Right forelimb (tissue), 1 donor: ENCODE results near the gene PSG2.
"Not testable (repeated sequence)": the region's sequence is repeated elsewhere in the genome, so short reads cannot be mapped to it uniquely, and the experiment has no call there.

ENCODE experiments used
- DNase-seq: peaks from one replicate; pipeline ENCODE4 v3.0.0-alpha.2; 2018

PSG2 gene

GRCh38 chr19:43062418-43062817 is 20.1 kb downstream of the PSG2 start:
- DNase-seq: not testable (repeated sequence)

GRCh38 chr19:43061326-43061725 is 21.2 kb downstream of the PSG2 start:
- DNase-seq: not testable (repeated sequence)

GRCh38 chr19:43060254-43060653 is 22.2 kb downstream of the PSG2 start:
- not testable (repeated sequence) for DNase-seq

GRCh38 chr19:43059482-43059881 is 23.0 kb downstream of the PSG2 start:
- not testable (repeated sequence) for DNase-seq

DNA sequence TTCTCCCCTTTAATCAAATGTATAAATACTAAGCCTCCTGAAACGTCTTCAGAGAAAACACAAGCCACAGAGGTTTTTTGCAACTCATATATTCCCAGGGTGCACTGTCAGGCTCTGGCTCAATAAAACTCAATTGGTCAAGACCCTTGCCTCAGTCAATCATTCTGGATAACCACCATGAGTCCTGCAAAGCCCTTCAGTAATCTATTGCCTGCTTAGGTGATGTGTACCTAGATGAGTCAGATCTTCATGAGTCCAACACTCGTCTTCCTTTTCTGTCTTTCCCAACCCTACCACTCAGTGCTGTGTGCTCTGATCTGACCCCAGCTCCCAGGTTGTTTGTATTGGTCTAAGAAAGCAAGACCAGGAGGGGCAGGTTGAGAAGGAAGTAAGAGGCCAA is 24.1 kb downstream of the PSG2 start:
- not testable (repeated sequence) for DNase-seq

DNA sequence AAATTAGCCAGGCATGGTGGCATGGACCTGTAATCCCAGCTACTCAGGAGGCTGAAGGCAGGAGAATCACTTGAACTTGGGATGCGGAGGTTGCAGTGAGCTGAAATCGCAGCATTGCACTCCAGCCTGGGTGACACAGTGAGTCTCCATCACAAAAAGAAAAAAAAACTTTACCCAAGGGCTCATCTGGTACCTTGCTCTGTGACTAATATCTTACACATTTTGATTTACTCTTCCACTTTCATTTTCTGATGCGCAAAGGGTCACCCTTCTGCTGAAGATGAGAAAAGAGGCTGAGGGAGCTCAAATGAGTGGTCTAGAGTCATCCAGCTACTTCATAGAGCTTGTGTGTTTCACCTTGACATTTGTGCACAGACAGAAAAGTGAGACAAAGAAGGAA is 34.5 kb downstream of the PSG2 start:
- not testable (repeated sequence) for DNase-seq

DNA sequence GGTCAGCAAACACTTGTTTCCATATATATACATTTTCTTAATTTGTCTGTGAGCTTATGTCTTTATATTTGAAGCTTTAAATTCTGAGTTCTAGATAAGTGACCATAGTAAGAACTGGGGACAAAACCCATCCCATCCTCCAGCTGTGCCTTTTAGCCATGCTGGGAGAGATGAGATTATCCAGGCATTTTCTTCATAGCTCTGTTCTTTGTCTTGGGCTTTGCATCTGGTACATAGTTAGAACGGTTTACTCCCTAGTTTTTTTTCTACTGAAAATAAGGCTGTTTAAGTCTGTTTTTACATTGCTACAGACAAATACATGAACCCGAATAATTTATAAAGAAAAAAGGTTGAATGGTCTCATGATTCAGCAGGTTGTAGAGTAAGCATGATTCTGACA is 35.9 kb downstream of the PSG2 start:
- DNase-seq: not testable (repeated sequence)

DNA sequence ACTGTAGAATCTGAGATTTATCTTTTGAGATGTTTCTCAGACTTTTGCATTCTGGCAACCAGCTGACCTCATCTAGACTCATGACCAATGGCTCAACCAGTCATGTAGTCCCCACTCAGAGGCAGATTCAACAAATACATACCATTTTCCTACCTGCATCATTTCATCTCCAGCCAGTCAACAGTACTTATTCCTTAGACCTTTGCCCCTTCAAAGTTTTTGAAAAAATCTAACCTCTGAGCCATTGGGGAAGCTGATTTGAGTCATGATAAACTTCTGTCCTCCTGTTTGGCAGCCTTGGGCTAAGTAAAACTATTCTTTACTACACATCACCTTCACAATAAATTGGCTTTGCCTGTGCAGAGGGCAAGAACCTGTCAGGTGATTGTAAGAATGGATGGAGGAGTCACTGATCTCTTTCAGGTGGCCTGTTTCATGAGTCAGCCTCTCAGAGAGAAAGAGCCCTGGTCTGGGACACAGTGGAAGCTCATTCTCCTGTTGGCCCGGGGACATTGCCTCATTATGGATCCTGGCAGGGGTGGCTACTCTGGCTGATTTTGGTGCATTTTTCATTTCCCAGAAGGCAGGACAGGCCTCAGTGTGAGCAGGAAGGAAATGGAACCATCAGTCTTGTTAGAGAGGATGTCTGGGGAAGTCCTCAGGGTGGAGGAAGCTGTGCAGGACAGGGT is 38.9 kb downstream of the PSG2 start:
- DNase-seq: not testable (repeated sequence)

- not testable (repeated sequence) for DNase-seq
Measured at GRCh38 chr19:43031645-43032044, 50.9 kb downstream of the PSG2 start.

GRCh38 chr19:43028866-43029265 is 53.6 kb downstream of the PSG2 start:
- no peak for DNase-seq

DNA sequence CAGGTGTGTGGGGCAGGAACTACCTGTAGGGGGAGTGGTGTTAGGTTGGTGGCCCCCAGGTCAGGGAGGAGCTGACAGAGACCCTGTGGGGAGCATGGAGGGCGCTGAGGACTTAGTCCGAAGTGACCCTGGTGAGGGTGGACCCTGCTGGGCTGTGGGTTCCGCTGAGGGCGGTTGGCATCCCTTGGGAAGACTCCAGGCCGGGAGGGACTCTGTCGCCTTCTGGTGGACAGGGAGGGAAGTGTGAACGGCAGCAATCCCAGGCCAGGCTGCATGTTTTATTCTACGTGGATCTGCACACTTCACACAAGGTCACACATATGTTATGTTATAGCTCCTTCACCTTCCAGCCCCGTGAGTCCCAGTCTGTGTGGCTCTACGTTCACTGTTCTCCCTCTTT is 54.5 kb downstream of the PSG2 start:
- not testable (repeated sequence) for DNase-seq

DNA sequence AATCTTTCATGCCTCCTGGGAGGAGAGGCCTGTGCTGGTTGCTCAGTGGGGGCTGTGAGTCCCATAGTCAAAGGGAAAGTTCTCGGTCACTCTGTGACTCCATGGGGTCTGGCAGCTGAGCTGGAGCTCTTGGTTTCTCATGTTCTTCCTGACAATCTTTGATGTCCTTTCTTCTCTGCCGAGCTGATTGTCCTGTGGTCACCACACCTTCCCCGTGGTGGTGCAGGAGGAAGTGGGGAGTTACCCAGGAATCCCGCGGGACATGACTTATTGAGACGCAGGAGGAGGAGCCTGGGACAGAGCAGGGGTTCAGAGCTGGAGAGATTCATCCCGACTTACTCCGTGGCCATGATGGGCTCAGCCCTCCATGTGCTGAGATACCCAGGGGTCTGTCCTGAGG is 55.4 kb downstream of the PSG2 start:
- not testable (repeated sequence) for DNase-seq

DNA sequence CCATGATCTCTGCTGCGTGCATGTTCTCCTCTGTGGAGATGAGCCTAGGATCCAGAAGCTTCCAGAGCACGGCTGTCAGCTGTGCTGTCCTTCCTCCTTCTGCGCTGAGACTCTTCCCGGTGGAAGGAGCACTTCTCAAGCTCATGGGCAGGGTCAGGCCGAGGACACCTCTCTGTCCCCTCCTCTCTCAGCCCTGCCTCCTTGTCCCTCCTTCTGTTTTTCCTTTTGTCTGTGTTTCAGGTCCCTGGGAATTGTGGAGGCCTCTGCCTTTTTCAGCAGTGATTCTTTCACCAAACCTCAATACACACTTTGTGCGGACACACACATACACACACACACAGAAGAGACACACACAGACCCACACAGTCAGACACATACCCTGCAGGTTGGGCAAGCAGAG is 56.1 kb downstream of the PSG2 start, which contains the start of gene PSG11:
PSG11 (minus strand) TSS at position 101 of the 400 bp plus-strand sequence; CDS start at position 4, 97 bp downstream.
- not testable (repeated sequence) for DNase-seq

DNA sequence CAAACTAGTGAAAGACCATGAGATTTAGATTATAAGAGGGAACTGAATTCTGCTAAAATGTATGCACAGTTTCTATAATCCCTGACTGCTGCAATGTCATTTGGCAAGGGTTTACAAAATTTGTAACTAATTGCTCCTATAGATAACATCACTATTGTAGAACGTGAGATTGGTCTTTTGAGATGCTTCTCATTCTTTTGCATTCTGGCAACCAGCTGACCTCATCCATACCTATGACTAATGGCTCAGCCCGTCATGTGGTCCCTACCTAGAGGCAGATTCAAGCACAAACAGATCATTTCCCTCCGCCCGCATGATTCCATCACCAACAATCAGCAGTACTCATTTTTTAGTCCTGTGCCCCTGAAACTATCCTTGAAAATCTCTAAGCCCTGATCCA is 60.4 kb downstream of the PSG2 start:
- DNase-seq: not testable (repeated sequence)

- DNase-seq: not testable (repeated sequence)
Measured at GRCh38 chr19:43021629-43022028, 60.9 kb downstream of the PSG2 start.

DNA sequence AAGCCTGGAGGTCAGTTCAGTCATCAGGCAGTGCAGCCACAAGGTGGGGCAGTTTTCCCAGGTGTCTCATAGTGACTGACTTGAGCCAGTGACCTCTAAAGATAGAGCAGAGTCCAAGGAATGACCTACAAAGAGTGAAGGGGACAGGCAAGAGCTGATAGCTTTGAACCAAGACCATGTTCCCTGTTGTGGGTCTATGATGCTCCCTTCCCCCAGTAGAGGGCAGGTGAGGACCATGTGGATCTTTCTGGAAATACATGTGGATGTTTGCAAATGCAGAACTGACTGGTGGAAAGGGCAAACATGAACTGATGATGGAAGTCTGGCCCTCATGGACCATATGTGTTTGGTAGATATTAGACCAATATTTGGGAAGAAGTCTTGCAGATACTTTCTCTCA is 62.9 kb downstream of the PSG2 start:
- DNase-seq: not testable (repeated sequence)
